ENCODE results near the gene NINL.

NINL gene

GRCh38 chr20:25533920-25534700, 51.2 kb downstream of the NINL start:
- no peaks in the 10 kb centered on the region for H3K27me3 ChIP-seq (ENCODE audit: insufficient read depth, low read length, poor library complexity)
- DNase-seq = no peak
- no peak overlapping the region for H3K23ac ChIP-seq (ENCODE audit: low read length)
- no peak overlapping the region for H2BK5ac ChIP-seq (ENCODE audit: low read length)
- H2AK5ac ChIP-seq (ENCODE audit: low read length) = no peak overlapping the region
- no peak overlapping the region for H3K4me3 ChIP-seq (ENCODE audit: low read length)
- no peaks in the 10 kb centered on the region for H3K36me3 ChIP-seq (ENCODE audit: control insufficient read depth, insufficient read depth, low read length)
- no peak overlapping the region for H3K56ac ChIP-seq (ENCODE audit: low read length)
- H2BK120ac ChIP-seq (ENCODE audit: low read depth, low read length) = no peak overlapping the region
- H3K18ac ChIP-seq (ENCODE audit: low read length) = no peak overlapping the region
- H3K4me2 ChIP-seq (ENCODE audit: low read length) = no peak overlapping the region
- no peak overlapping the region for H3K4ac ChIP-seq (ENCODE audit: low read depth, low read length)
- peaks cover 30% of the 10 kb centered on the region for H3K79me2 ChIP-seq (ENCODE audit: control insufficient read depth, insufficient read depth, low read length)
- no peak overlapping the region for H4K8ac ChIP-seq (ENCODE audit: low read depth, low read length)
- WGBS (ENCODE audit: extremely low coverage, insufficient coverage, low lambda C conversion rate) = no CpG with 5 or more reads among the region's 4 CpGs
- H3K27ac ChIP-seq (ENCODE audit: low read depth, low read length) = no peak overlapping the region
- no peak overlapping the region for H2BK15ac ChIP-seq (replicated peaks; ENCODE audit: low read depth)
- no peak overlapping the region for H4K5ac ChIP-seq (ENCODE audit: low read length)
- no peak overlapping the region for H3K9ac ChIP-seq (ENCODE audit: low read length)
- H3K79me1 ChIP-seq (ENCODE audit: low read length) = peaks cover 38% of the 10 kb centered on the region
- peaks cover 3% of the 10 kb centered on the region for H3K4me1 ChIP-seq (ENCODE audit: control insufficient read depth, low read depth, low read length)

DNA sequence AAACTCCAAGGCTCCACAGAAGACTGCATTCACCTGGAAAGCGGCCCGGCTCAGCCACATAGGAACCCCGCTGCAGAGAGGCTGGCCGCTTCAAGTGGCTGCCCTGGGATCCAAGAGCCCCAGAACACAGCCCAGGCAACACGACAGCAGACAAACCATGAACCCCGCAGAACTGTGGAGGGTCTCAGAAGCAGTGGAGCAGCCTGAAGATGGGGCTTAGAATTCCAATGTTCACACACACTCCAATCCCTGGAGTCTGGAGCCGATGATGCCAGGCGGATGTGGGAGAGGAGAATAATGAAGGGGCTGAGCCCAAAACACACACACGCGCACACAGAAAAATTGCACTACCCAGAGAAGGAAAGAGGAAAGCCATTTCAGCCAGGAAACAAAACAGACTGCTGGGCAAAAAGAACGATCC, 52.4 kb downstream of the NINL start:
- peaks cover 29% of the 10 kb centered on the region for H3K79me1 ChIP-seq (ENCODE audit: low read length)
- H3K27me3 ChIP-seq (ENCODE audit: insufficient read depth, low read length, poor library complexity) = no peaks in the 10 kb centered on the region
- H3K56ac ChIP-seq (ENCODE audit: low read length) = no peak overlapping the region
- H4K5ac ChIP-seq (ENCODE audit: low read length) = no peak overlapping the region
- no peak overlapping the region for H3K23ac ChIP-seq (ENCODE audit: low read length)
- no peak overlapping the region for H4K8ac ChIP-seq (ENCODE audit: low read depth, low read length)
- no peak overlapping the region for H3K27ac ChIP-seq (ENCODE audit: low read depth, low read length)
- peaks cover 23% of the 10 kb centered on the region for H3K79me2 ChIP-seq (ENCODE audit: control insufficient read depth, insufficient read depth, low read length)
- DNase-seq = no peak
- WGBS (ENCODE audit: extremely low coverage, insufficient coverage, low lambda C conversion rate) = no CpG with 5 or more reads among the region's 11 CpGs
- H3K36me3 ChIP-seq (ENCODE audit: control insufficient read depth, insufficient read depth, low read length) = no peaks in the 10 kb centered on the region
- no peak overlapping the region for H3K9ac ChIP-seq (ENCODE audit: low read length)
- no peak overlapping the region for H2BK15ac ChIP-seq (replicated peaks; ENCODE audit: low read depth)
- peaks cover 3% of the 10 kb centered on the region for H3K4me1 ChIP-seq (ENCODE audit: control insufficient read depth, low read depth, low read length)
- H3K18ac ChIP-seq (ENCODE audit: low read length) = no peak overlapping the region
- no peak overlapping the region for H2BK5ac ChIP-seq (ENCODE audit: low read length)
- H3K4ac ChIP-seq (ENCODE audit: low read depth, low read length) = no peak overlapping the region
- no peak overlapping the region for H2AK5ac ChIP-seq (ENCODE audit: low read length)
- no peak overlapping the region for H3K4me2 ChIP-seq (ENCODE audit: low read length)
- H2BK120ac ChIP-seq (ENCODE audit: low read depth, low read length) = no peak overlapping the region
- H3K4me3 ChIP-seq (ENCODE audit: low read length) = no peak overlapping the region

GRCh38 chr20:25532015-25532751, 53.1 kb downstream of the NINL start:
- no peak overlapping the region for H3K4me2 ChIP-seq (ENCODE audit: low read length)
- H3K4me3 ChIP-seq (ENCODE audit: low read length) = no peak overlapping the region
- H3K4ac ChIP-seq (ENCODE audit: low read depth, low read length) = no peak overlapping the region
- H4K8ac ChIP-seq (ENCODE audit: low read depth, low read length) = no peak overlapping the region
- H3K79me2 ChIP-seq (ENCODE audit: control insufficient read depth, insufficient read depth, low read length) = peaks cover 20% of the 10 kb centered on the region
- no peaks in the 10 kb centered on the region for H3K27me3 ChIP-seq (ENCODE audit: insufficient read depth, low read length, poor library complexity)
- no peak overlapping the region for H3K23ac ChIP-seq (ENCODE audit: low read length)
- H2BK120ac ChIP-seq (ENCODE audit: low read depth, low read length) = no peak overlapping the region
- no peak overlapping the region for H3K56ac ChIP-seq (ENCODE audit: low read length)
- H2BK15ac ChIP-seq (replicated peaks; ENCODE audit: low read depth) = no peak overlapping the region
- DNase-seq = peak; percentile 62
- no peaks in the 10 kb centered on the region for H3K36me3 ChIP-seq (ENCODE audit: control insufficient read depth, insufficient read depth, low read length)
- no peak overlapping the region for H4K5ac ChIP-seq (ENCODE audit: low read length)
- WGBS (ENCODE audit: extremely low coverage, insufficient coverage, low lambda C conversion rate) = no CpG with 5 or more reads among the region's 12 CpGs
- peaks cover 3% of the 10 kb centered on the region for H3K4me1 ChIP-seq (ENCODE audit: control insufficient read depth, low read depth, low read length)
- H3K9ac ChIP-seq (ENCODE audit: low read length) = no peak overlapping the region
- H2AK5ac ChIP-seq (ENCODE audit: low read length) = no peak overlapping the region
- H3K27ac ChIP-seq (ENCODE audit: low read depth, low read length) = no peak overlapping the region
- peaks cover 27% of the 10 kb centered on the region for H3K79me1 ChIP-seq (ENCODE audit: low read length)
- H3K18ac ChIP-seq (ENCODE audit: low read length) = no peak overlapping the region
- no peak overlapping the region for H2BK5ac ChIP-seq (ENCODE audit: low read length)

- no peak overlapping the region for H3K9ac ChIP-seq (ENCODE audit: low read length)
- peaks cover 28% of the 10 kb centered on the region for H3K79me1 ChIP-seq (ENCODE audit: low read length)
- H2BK15ac ChIP-seq (replicated peaks; ENCODE audit: low read depth) = no peak overlapping the region
- H3K4me1 ChIP-seq (ENCODE audit: control insufficient read depth, low read depth, low read length) = peaks cover 3% of the 10 kb centered on the region
- no peak overlapping the region for H4K5ac ChIP-seq (ENCODE audit: low read length)
- no peak overlapping the region for H2BK120ac ChIP-seq (ENCODE audit: low read depth, low read length)
- H3K27me3 ChIP-seq (ENCODE audit: insufficient read depth, low read length, poor library complexity) = no peaks in the 10 kb centered on the region
- DNase-seq = no peak
- H3K4me3 ChIP-seq (ENCODE audit: low read length) = no peak overlapping the region
- H4K8ac ChIP-seq (ENCODE audit: low read depth, low read length) = no peak overlapping the region
- peaks cover 3% of the 10 kb centered on the region for H3K36me3 ChIP-seq (ENCODE audit: control insufficient read depth, insufficient read depth, low read length)
- no peak overlapping the region for H3K27ac ChIP-seq (ENCODE audit: low read depth, low read length)
- H3K23ac ChIP-seq (ENCODE audit: low read length) = no peak overlapping the region
- no peak overlapping the region for H3K4me2 ChIP-seq (ENCODE audit: low read length)
- no peak overlapping the region for H3K18ac ChIP-seq (ENCODE audit: low read length)
- no peak overlapping the region for H2AK5ac ChIP-seq (ENCODE audit: low read length)
- H3K56ac ChIP-seq (ENCODE audit: low read length) = no peak overlapping the region
- H3K4ac ChIP-seq (ENCODE audit: low read depth, low read length) = no peak overlapping the region
- no CpG with 5 or more reads among the region's 9 CpGs for WGBS (ENCODE audit: extremely low coverage, insufficient coverage, low lambda C conversion rate)
- H3K79me2 ChIP-seq (ENCODE audit: control insufficient read depth, insufficient read depth, low read length) = peaks cover 17% of the 10 kb centered on the region
- H2BK5ac ChIP-seq (ENCODE audit: low read length) = no peak overlapping the region
These were observed 55.9 kb downstream of the NINL start for GRCh38 chr20:25529295-25529951.

GRCh38 chr20:25527949-25528348, 57.4 kb downstream of the NINL start:
- no CpG with 5 or more reads among the region's 2 CpGs for WGBS (ENCODE audit: extremely low coverage, insufficient coverage, low lambda C conversion rate)

More at GRCh38 chr20:25527949-25528348, 57.4 kb downstream of the NINL start:
- Histone ChIP-seq H3K36me3 (ENCODE audit: control insufficient read depth, insufficient read depth, low read length) (peaks cover 3% of the 10 kb centered on the region), H3K18ac (ENCODE audit: low read length) (no peak overlapping the region), H3K56ac (ENCODE audit: low read length) (no peak overlapping the region), H3K9ac (ENCODE audit: low read length) (no peak overlapping the region), H3K27me3 (ENCODE audit: insufficient read depth, low read length, poor library complexity) (no peaks in the 10 kb centered on the region), H3K79me2 (ENCODE audit: control insufficient read depth, insufficient read depth, low read length) (peaks cover 12% of the 10 kb centered on the region), H3K4ac (ENCODE audit: low read depth, low read length) (no peak overlapping the region), H3K4me3 (ENCODE audit: low read length) (no peak overlapping the region), H3K4me1 (ENCODE audit: control insufficient read depth, low read depth, low read length) (peaks cover 3% of the 10 kb centered on the region), H3K4me2 (ENCODE audit: low read length) (no peak overlapping the region), H2BK15ac (replicated peaks; ENCODE audit: low read depth) (no peak overlapping the region), H3K27ac (ENCODE audit: low read depth, low read length) (no peak overlapping the region), H3K79me1 (ENCODE audit: low read length) (peaks cover 22% of the 10 kb centered on the region), H3K23ac (ENCODE audit: low read length) (no peak overlapping the region), H2AK5ac (ENCODE audit: low read length) (no peak overlapping the region), H2BK5ac (ENCODE audit: low read length) (no peak overlapping the region), H2BK120ac (ENCODE audit: low read depth, low read length) (no peak overlapping the region), H4K8ac (ENCODE audit: low read depth, low read length) (no peak overlapping the region), H4K5ac (ENCODE audit: low read length) (no peak overlapping the region)
- no peak for DNase-seq

Data from mesendoderm (in vitro differentiated cells).